Prostate gland (tissue), 2 donors: ENCODE data around the gene CTAGE1.

Experiments
- POLR2A ChIP-seq: fragments of 450-650 bp; IDR thresholded peaks from one replicate; pipeline ENCODE4 v1.6.1; 2016; ENCODE audit warnings: antibody characterized with exemption, mild to moderate bottlenecking
- POLR2AphosphoS5 ChIP-seq: sonication (generic); formaldehyde crosslinking; IDR thresholded peaks from one replicate; pipeline ENCODE4 v1.6.1; 2017; ENCODE audit warnings: antibody characterized with exemption
- TF ChIP-seq, protein P1 (sequence below), 4 experiments: fragments of 200-600 bp in 2 of 4; fragments of 450-650 bp in 2 of 4; sonication (generic) in 2 of 4; IDR thresholded peaks; 1 replicate in 3 of 4; 2 replicates in 1 of 4; pipeline ENCODE4 v1.5.1; 2016 to 2019; ENCODE audit warnings: antibody characterized with exemption in 4 of 4, mild to moderate bottlenecking in 2 of 4, moderate library complexity in 2 of 4

DNA sequence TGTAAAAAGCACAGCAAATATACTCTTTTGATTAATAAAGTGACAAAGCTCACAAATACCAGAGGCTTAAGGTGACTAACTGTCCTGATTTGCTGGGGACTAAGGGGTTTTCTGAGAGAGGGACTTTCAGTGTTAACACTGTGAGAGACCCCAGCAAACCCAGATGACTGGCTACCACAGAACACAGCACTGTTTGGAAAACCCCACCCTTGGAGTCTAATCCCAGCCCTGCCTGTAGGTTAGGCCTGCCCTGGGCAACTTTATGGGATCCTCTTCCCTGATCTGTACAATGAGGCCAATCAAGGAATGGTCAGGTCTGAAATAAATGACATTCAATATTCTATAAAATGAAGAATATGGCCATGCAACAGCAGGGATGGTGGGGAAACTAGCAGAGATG, 30.5 kb upstream of the CTAGE1 start:
- TF ChIP-seq POLR2A (no peak), POLR2AphosphoS5 (no peak)
- TF ChIP-seq, protein P1, sequence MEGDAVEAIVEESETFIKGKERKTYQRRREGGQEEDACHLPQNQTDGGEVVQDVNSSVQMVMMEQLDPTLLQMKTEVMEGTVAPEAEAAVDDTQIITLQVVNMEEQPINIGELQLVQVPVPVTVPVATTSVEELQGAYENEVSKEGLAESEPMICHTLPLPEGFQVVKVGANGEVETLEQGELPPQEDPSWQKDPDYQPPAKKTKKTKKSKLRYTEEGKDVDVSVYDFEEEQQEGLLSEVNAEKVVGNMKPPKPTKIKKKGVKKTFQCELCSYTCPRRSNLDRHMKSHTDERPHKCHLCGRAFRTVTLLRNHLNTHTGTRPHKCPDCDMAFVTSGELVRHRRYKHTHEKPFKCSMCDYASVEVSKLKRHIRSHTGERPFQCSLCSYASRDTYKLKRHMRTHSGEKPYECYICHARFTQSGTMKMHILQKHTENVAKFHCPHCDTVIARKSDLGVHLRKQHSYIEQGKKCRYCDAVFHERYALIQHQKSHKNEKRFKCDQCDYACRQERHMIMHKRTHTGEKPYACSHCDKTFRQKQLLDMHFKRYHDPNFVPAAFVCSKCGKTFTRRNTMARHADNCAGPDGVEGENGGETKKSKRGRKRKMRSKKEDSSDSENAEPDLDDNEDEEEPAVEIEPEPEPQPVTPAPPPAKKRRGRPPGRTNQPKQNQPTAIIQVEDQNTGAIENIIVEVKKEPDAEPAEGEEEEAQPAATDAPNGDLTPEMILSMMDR (IDR thresholded peaks at IDR 0.05): no peak
